ENCODE measurements around the gene SPC24. TPM values are rescaled to one million over a fixed set of nuclear protein-coding genes. Genes with fewer than 3 reads are reported as not detected.
"Not testable (repeated sequence)": the region's sequence is repeated elsewhere in the genome, so short reads cannot be mapped to it uniquely, and the experiment has no call there.

The SPC24 gene
- total RNA-seq, 1 experiment from 2014 or later, result 120 TPM

DNA sequence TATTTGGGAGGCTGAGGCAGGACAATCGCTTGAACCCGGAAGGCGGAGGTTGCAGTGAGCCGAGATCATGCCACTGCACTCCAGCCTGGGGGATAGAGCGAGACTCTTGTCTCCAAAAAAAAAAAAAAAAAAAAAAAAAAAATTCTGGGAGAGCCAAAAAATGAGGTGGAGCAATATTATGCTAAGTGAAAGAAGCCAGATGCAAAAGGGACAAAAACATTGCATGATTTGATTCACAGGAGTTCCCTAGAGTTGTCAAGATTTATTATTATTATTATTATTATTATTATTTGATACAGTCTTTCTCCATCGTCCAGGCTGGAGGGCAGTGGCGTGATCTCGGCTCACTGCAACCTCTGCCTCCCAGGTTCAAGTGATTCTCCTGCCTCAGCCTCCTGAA, 25.4 kb upstream of the SPC24 start:
- not testable (repeated sequence) for DNase-seq (ENCODE audit: low read depth in 1 of 2, low spot score in 2 of 2); H3K4me3 ChIP-seq; H3K27me3 ChIP-seq (replicated peaks); H3K9me3 ChIP-seq (replicated peaks)
- H3K4me1 ChIP-seq (replicated peaks), result peaks cover 45% of the 10 kb centered on the region
- H3K36me3 ChIP-seq, result peaks cover 89% of the 10 kb centered on the region
- peak overlapping the region; percentile 99; the same call in 1 of the 2 replicates for H3K27ac ChIP-seq

DNA sequence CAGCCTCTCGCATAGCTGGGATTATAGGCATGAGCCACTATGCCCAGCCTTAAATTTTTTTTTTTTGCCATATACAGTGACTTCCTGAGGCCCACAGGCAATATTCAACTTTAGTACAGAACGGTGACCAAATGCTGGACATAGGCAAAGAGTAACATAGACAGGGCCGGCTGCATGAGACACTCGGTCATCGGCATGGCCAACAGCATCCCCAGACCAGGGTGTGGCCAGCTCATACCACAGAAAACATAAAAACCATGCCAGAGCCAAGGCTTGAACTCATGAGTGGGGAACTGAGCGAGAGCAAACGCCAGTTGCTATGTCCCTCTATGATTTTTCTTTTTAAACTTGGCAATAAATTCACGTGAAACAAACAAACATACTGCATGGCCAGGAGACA, 24.8 kb upstream of the SPC24 start:
- peak overlapping the region; percentile 99 for H3K27ac ChIP-seq
- H3K36me3 ChIP-seq, result peaks cover 89% of the 10 kb centered on the region
- no peak for DNase-seq (ENCODE audit: low read depth in 1 of 2, low spot score in 2 of 2)
- H3K27me3 ChIP-seq (replicated peaks), result no peaks in the 10 kb centered on the region
- H3K9me3 ChIP-seq (replicated peaks), result no peaks in the 10 kb centered on the region
- no peak overlapping the region for H3K4me3 ChIP-seq
- peaks cover 45% of the 10 kb centered on the region for H3K4me1 ChIP-seq (replicated peaks)

DNA sequence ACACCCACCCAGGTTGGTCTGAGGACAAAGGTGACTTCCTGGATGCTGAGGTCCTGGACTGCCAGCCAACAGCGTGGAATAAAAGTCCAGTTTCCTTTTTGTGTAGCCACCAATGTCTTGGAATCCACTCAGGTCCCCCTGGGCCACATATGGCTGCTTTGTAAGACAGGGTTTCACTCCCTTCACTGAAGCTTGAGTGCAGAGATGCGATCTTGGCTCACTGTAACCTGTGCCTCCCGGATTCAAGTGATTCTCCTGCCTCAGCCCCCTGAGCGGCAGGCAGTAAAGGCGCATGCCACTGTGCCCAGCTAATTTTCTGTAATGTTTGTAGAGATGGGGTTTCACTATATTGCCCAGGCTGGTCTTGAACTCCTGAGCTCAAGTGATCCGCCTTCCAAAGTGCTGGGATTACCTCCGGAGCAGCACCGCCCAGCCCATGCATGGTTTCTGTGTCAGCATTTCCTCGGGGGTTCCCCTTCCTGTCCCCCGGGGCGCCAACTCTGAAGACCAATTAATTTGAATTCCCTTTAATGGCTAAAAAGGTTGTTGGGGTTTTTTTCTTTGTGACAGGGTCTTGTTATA, 24.2 kb upstream of the SPC24 start:
- Histone ChIP-seq H3K9me3 (replicated peaks) (no peaks in the 10 kb centered on the region), H3K36me3 (peaks cover 89% of the 10 kb centered on the region), H3K4me1 (replicated peaks) (peaks cover 45% of the 10 kb centered on the region), H3K4me3 (no peak overlapping the region), H3K27ac (peak overlapping the region; percentile 99), H3K27me3 (replicated peaks) (no peaks in the 10 kb centered on the region)
- peak; percentile 69 to 72 for DNase-seq (ENCODE audit: low read depth in 1 of 2, low spot score in 2 of 2)

DNA sequence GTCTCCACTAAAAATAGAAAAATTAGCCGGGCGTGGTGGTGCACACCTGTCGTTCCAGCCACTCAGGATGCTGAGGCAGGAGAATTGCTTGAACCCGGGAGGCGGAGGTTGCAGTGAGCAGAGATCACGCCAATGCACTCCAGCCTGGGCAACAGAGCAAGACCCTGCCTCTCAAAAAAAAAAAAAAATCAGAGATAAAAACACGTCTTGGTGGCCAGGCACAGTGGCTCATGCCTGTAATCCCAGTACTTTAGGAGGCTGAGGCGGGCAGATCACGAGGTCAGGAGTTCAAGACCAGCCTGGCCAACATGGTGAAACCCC, 23.5 kb upstream of the SPC24 start:
- DNase-seq (ENCODE audit: low read depth in 1 of 2, low spot score in 2 of 2); H3K4me3 ChIP-seq; H3K27me3 ChIP-seq (replicated peaks); H3K9me3 ChIP-seq (replicated peaks): not testable (repeated sequence)
- peak overlapping the region; percentile 99 for H3K27ac ChIP-seq
- peaks cover 89% of the 10 kb centered on the region for H3K36me3 ChIP-seq
- H3K4me1 ChIP-seq (replicated peaks), result peaks cover 45% of the 10 kb centered on the region

DNA sequence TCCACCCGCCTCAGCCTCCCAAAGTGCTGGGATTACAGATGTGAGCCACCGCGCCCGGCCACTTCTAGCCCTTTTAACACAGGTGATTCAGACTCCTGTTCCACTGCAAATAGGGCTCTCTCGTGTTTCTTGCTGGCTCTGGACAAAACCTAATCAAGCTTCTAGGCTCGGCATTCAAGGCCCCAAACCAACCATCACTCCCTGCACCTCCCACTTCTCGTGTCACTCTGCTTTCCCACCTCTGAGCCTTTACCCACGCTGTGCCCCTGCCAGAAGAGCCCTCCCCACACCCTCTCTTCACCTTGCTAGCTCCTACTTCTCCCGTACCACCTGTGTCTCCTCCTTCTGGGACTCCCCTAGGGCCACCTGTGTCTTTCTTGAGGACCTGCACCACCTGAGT, 22.0 kb upstream of the SPC24 start:
- Histone ChIP-seq H3K27me3 (replicated peaks) (no peaks in the 10 kb centered on the region), H3K36me3 (peaks cover 90% of the 10 kb centered on the region)

DNA sequence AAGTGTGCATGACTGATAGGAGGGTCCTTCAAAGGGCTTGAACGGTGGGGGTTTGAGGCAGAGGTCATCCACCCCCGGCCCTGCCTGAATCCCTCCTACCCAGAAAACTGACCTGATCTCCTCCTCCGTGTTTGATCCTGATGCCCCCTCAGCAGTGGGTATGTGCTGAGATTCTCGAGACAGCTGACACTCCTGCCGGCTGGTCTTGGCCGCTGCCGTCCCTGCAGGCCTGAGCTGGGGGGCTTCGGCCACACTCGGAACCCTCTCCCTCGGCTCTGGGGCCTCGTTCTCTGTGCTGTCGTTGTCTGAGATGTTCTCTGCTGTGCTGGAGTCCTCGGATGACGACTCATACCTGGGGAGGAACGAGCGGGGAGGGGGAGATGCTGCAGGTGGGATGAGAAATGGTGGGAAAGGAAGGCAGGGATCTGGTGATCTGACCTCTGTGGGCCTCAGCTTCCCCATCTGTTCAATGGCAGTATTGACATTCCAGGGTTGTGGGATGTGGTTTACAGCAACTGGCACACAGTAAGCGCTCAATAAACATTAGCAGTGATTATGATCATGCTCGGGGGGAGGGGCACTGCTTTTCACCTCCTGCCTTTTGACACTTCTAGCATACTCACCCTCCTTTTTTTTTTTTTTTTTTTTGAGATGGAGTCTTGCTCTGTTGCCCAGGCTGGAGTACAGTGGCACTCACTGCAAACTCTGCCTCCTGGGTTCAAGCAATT, 21.0 kb upstream of the SPC24 start:
- DNase-seq (ENCODE audit: low read depth in 1 of 2, low spot score in 2 of 2), result no peak
- H3K9me3 ChIP-seq (replicated peaks), result no peaks in the 10 kb centered on the region
- peaks cover 91% of the 10 kb centered on the region for H3K36me3 ChIP-seq
- H3K4me1 ChIP-seq (replicated peaks), result peaks cover 52% of the 10 kb centered on the region
- H3K27ac ChIP-seq, result peak overlapping the region; percentile 99
- H3K27me3 ChIP-seq (replicated peaks), result no peaks in the 10 kb centered on the region
- no peak overlapping the region for H3K4me3 ChIP-seq

More for the DNA sequence above, 22.0 kb upstream of the SPC24 start:
- DNase-seq (ENCODE audit: low read depth in 1 of 2, low spot score in 2 of 2), result no peak
- H3K9me3 ChIP-seq (replicated peaks), result no peaks in the 10 kb centered on the region
- H3K27ac ChIP-seq, result peak overlapping the region; percentile 99
- peaks cover 45% of the 10 kb centered on the region for H3K4me1 ChIP-seq (replicated peaks)
- H3K4me3 ChIP-seq, result no peak overlapping the region

DNA sequence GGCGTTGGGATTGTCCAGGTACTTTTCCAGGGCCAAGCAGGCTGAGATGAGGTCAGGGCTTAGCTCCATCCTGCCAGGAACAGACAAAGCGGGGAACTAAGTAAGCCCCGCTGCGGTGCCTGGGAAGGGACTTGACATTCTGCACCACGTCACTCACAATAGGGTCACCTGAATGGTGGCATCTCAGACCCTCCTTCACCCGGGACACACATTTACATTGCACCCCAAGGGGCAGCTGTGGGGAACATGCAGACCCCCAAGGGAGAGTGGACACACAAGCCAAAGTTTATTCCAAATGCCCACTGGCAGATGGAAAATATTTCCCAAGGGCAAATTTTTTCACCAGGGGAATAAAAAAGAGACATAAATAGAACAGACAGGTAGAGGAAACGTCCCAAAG, 20.3 kb upstream of the SPC24 start:
- H3K9me3 ChIP-seq (replicated peaks), result no peaks in the 10 kb centered on the region
- no peak overlapping the region for H3K27ac ChIP-seq
- no peaks in the 10 kb centered on the region for H3K27me3 ChIP-seq (replicated peaks)
- peaks cover 54% of the 10 kb centered on the region for H3K4me1 ChIP-seq (replicated peaks)
- DNase-seq (ENCODE audit: low read depth in 1 of 2, low spot score in 2 of 2), result no peak
- peaks cover 94% of the 10 kb centered on the region for H3K36me3 ChIP-seq
- H3K4me3 ChIP-seq, result no peak overlapping the region

DNA sequence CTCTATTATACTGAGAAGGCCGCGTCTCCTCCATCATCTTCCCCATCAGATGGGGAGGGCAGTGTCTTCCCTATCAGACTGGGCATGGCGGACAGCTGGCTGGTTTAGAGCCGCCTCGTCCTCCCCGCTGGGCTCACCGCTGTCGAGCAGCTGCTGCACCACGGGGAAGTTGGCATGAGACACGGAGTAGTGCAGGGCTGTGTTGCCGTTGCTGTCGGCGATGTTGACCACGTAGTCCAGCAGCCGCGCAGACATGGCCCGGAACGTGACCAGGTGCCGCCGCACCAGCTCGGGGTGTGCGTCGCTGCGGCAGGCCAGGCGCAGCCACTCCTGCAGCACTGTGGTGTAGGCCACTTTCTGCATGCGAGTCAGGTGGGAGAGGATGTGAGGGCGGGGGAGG, 18.8 kb upstream of the SPC24 start:
- Histone ChIP-seq H3K4me1 (replicated peaks) (peaks cover 55% of the 10 kb centered on the region), H3K27me3 (replicated peaks) (no peaks in the 10 kb centered on the region), H3K4me3 (no peak overlapping the region), H3K9me3 (replicated peaks) (no peaks in the 10 kb centered on the region), H3K36me3 (peaks cover 95% of the 10 kb centered on the region), H3K27ac (no peak overlapping the region)
- no peak for DNase-seq (ENCODE audit: low read depth in 1 of 2, low spot score in 2 of 2)

DNA sequence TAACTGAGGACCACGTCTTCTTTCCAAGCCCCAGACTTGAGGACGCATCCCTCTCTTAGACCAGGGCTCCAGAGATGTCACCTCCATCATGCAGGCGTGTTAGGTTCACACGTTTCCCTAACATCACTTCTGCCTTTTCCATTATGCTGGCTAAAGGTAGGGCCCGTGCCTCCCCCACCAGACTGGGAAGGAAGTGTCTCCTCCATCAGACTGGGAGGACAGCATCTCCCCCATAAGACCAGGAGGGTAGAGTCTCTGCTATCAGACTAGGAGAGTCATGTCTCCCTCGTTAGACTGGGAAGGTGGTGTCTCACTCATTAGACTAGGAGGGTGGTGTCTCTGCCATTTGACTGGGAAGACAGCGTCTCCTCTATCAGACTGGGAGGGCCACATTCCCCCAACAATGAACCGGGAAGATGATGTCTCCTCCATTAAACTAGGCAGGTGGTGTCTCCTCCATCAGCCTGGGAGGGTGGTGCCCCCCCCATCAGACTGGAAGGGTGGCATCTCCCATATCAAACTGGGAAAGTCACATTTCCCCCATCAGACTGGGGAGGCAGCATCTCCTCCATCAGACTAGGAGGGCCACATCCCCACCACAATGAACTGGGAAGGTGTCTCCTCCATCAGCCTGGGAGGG, 18.1 kb upstream of the SPC24 start:
- Histone ChIP-seq H3K36me3 (peaks cover 94% of the 10 kb centered on the region), H3K4me1 (replicated peaks) (peaks cover 54% of the 10 kb centered on the region)

DNA sequence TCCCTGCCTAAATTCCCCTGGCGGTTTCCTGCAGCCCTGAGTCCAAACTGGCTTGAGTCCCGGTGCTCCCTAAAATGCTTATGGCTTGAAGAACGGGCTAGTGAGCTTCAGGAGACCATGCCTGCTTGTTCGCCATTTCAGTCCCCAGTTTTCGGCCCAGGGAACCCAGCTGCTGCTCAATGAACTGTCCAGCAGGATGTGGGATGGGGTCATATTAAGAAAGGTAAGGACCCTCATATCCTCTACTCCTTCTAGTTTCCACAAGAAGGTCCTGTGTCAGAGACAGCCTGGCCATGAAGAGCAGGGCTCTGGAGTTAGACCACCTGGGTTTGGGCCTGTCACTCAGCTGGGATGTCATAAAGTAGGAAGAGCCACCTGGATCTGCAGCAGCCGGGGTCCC, 17.0 kb upstream of the SPC24 start:
- H3K27me3 ChIP-seq (replicated peaks), result no peaks in the 10 kb centered on the region
- H3K36me3 ChIP-seq, result peaks cover 97% of the 10 kb centered on the region
- no peak overlapping the region for H3K4me3 ChIP-seq
- peaks cover 56% of the 10 kb centered on the region for H3K4me1 ChIP-seq (replicated peaks)
- H3K27ac ChIP-seq, result no peak overlapping the region
- no peak for DNase-seq (ENCODE audit: low read depth in 1 of 2, low spot score in 2 of 2)
- no peaks in the 10 kb centered on the region for H3K9me3 ChIP-seq (replicated peaks)

More for the DNA sequence above, 18.1 kb upstream of the SPC24 start:
- no peak for DNase-seq (ENCODE audit: low read depth in 1 of 2, low spot score in 2 of 2)
- Histone ChIP-seq H3K27ac (no peak overlapping the region), H3K9me3 (replicated peaks) (no peaks in the 10 kb centered on the region), H3K4me3 (no peak overlapping the region), H3K27me3 (replicated peaks) (no peaks in the 10 kb centered on the region)

DNA sequence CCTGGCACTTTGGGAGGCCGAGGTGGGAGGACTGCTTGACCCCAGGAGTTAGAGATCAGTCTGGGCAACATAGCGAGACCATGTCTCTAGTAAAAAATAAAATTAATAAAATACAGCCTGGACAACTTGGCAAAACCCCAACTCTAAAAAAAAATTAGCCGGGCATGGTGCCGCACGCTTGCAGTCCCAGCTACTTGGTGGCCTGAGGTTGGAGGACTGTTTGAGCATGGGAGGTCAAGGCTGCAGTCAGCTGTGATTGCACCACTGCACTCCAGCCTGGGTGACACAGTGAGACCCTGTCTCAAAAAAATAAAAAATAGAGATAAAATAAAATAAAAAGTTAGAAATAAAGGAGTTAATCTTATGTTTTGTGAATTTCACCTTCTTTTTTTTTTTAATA, 15.6 kb upstream of the SPC24 start:
- Histone ChIP-seq H3K36me3 (peaks cover 97% of the 10 kb centered on the region), H3K27me3 (replicated peaks) (no peaks in the 10 kb centered on the region), H3K27ac (peak overlapping the region; percentile 23; the same call in 1 of the 2 replicates), H3K4me1 (replicated peaks) (peaks cover 51% of the 10 kb centered on the region), H3K9me3 (replicated peaks) (no peaks in the 10 kb centered on the region), H3K4me3 (no peak overlapping the region)
- no peak for DNase-seq (ENCODE audit: low read depth in 1 of 2, low spot score in 2 of 2)

DNA sequence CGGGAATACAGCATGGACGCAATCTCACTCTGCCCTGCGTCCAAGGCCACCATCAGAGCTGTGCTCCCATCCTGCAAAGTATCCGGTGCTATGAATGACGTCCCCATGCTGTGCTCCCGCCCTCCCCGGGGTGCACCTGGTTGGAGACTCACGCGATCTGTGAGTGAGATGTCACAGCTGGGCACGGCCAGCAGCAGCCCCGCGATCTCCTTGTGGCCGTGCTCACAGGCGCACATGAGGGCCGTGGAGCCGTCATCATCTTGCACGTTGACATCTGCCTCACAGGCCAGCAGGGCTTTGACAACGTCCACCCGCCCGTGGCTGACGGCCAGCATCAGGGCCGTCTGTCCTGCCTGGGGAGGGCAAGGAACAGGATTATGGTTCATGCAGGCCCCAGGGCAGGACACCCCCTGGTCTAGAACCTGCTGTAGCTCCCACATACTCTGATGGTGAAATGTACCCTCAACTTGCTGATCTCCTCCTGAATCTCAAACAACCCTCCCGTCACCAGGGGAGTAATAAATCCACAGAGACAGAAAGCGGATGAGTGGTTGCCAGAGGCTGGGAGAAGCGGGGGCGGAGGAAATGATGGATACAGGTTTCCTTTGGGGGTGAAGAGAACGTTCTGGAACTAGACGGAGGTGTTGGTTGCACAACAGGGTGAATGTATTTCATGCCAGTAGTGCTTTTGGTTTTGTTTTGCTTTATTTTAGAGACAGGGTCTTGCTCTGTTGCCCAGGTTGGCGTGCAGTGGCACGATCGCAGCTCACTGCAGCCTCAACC, 14.5 kb upstream of the SPC24 start:
- H3K4me1 ChIP-seq (replicated peaks), result peaks cover 56% of the 10 kb centered on the region
- H3K27me3 ChIP-seq (replicated peaks), result no peaks in the 10 kb centered on the region
- H3K4me3 ChIP-seq, result no peak overlapping the region
- no peaks in the 10 kb centered on the region for H3K9me3 ChIP-seq (replicated peaks)
- peak overlapping the region; percentile 3; the same call in 1 of the 2 replicates for H3K27ac ChIP-seq
- no peak for DNase-seq (ENCODE audit: low read depth in 1 of 2, low spot score in 2 of 2)
- H3K36me3 ChIP-seq, result peaks cover 97% of the 10 kb centered on the region

DNA sequence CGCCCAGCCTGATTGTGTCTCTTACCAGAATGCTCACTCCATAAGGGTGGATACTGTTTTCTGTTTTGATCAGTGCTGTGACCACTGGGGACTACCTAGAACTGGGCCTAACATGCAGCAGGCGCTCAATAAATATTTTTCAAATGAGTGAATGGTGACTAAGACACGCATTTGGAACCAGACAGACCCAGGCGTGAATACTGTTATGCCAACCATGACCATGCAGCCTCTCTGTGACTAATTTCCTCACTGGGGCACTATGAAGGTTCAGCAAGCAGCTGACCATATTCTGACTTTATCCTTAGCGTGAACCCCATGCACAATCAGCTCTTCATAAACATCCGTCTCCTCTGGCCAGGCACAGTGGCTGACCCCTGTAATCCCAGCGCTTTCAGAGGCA, 13.0 kb upstream of the SPC24 start:
- H3K4me3 ChIP-seq, result no peak overlapping the region
- DNase-seq (ENCODE audit: low read depth in 1 of 2, low spot score in 2 of 2), result peak; percentile 91 to 92
- H3K27ac ChIP-seq, result peak overlapping the region; percentile 72
- H3K4me1 ChIP-seq (replicated peaks), result peaks cover 56% of the 10 kb centered on the region
- H3K9me3 ChIP-seq (replicated peaks), result no peaks in the 10 kb centered on the region
- peaks cover 97% of the 10 kb centered on the region for H3K36me3 ChIP-seq
- H3K27me3 ChIP-seq (replicated peaks), result no peaks in the 10 kb centered on the region

All from SJSA1 (cell line).